SK-N-SH treated with all-trans-retinoic acid at 6 μM for 48 hours (cell line): ENCODE measurements around the gene CBFA2T2.
A peak's percentile ranks its signal among the peaks of the same experiment; 100 is the strongest.

Source experiments
- ATAC-seq: fragments of 200-7000 bp; cut with Tn5 transposase; 3 replicates; pipeline ENCODE4 v1.9.1; 2020; ENCODE audit warnings: mild to moderate bottlenecking, moderate library complexity
- ARNTL ChIP-seq: fragments of 450-650 bp; formaldehyde crosslinking; IDR thresholded peaks from 2 replicates; pipeline ENCODE4 v1.5.0; 2020; ENCODE audit warnings: low read depth, mild to moderate bottlenecking, moderate library complexity, borderline replicate concordance
- BACH2 ChIP-seq: fragments of 250-450 bp; sonication (Bioruptor Pico); IDR thresholded peaks from 2 replicates; pipeline ENCODE4 v1.9.0; 2021; ENCODE audit warnings: mild to moderate bottlenecking, borderline replicate concordance
- CREB5 ChIP-seq: fragments of 250-450 bp; sonication (Bioruptor Pico); IDR thresholded peaks from 2 replicates; pipeline ENCODE4 v1.5.1; 2020; ENCODE audit warnings: low read depth, mild to moderate bottlenecking, moderate library complexity
- CSDC2 ChIP-seq: fragments of 250-450 bp; sonication (Bioruptor Pico); IDR thresholded peaks from 2 replicates; pipeline ENCODE4 v1.5.0; 2020; ENCODE audit warnings: mild to moderate bottlenecking, moderate library complexity
- ESRRG ChIP-seq: fragments of 250-450 bp; sonication (Bioruptor Pico); IDR thresholded peaks from 2 replicates; pipeline ENCODE4 v1.6.1; 2021; ENCODE audit warnings: mild to moderate bottlenecking
- GLIS3 ChIP-seq: fragments of 250-450 bp; sonication (Bioruptor Pico); IDR thresholded peaks from 2 replicates; pipeline ENCODE4 v1.5.0; 2020; ENCODE audit warnings: mild to moderate bottlenecking, moderate library complexity
- ISL1 ChIP-seq: fragments of 250-450 bp; sonication (Bioruptor Pico); IDR thresholded peaks from 2 replicates; pipeline ENCODE4 v2.1.2; 2022; ENCODE audit warnings: mild to moderate bottlenecking, moderate library complexity
- OSR1 ChIP-seq: fragments of 250-450 bp; sonication (Bioruptor Pico); IDR thresholded peaks from 2 replicates; pipeline ENCODE4 v1.8.0; 2022; ENCODE audit warnings: moderate library complexity, mild to moderate bottlenecking, inconsistent platforms
- PATZ1 ChIP-seq: fragments of 250-450 bp; sonication (Bioruptor Pico); IDR thresholded peaks from 2 replicates; pipeline ENCODE4 v1.8.0; 2020; ENCODE audit warnings: mild to moderate bottlenecking, moderate library complexity, borderline replicate concordance
- PPARA ChIP-seq: fragments of 250-450 bp; sonication (Bioruptor Pico); IDR thresholded peaks from 2 replicates; pipeline ENCODE4 v1.5.0; 2020; ENCODE audit warnings: mild to moderate bottlenecking, borderline replicate concordance
- SNAI2 ChIP-seq: fragments of 250-450 bp; sonication (Bioruptor Pico); IDR thresholded peaks from 2 replicates; pipeline ENCODE4 v1.5.0; 2020; ENCODE audit warnings: mild to moderate bottlenecking, moderate library complexity
- TCF4 ChIP-seq: fragments of 250-450 bp; sonication (Bioruptor Pico); IDR thresholded peaks from 2 replicates; pipeline ENCODE4 v1.8.0; 2021; ENCODE audit warnings: mild to moderate bottlenecking, moderate library complexity, borderline replicate concordance
- TOX ChIP-seq: fragments of 250-450 bp; sonication (Bioruptor Pico); IDR thresholded peaks from 2 replicates; pipeline ENCODE4 v1.8.0; 2021; ENCODE audit warnings: mild to moderate bottlenecking, moderate library complexity, borderline replicate concordance
- ZC3H10 ChIP-seq: fragments of 250-450 bp; sonication (Bioruptor Pico); IDR thresholded peaks from 2 replicates; pipeline ENCODE4 v1.5.1; 2021; ENCODE audit warnings: mild to moderate bottlenecking, moderate library complexity
- ZFP30 ChIP-seq: fragments of 450-650 bp; formaldehyde crosslinking; IDR thresholded peaks from 2 replicates; pipeline ENCODE4 v1.5.0; 2022; ENCODE audit warnings: mild to moderate bottlenecking, moderate library complexity
- ZNF70 ChIP-seq: fragments of 450-650 bp; formaldehyde crosslinking; IDR thresholded peaks from 2 replicates; pipeline ENCODE4 v1.5.0; 2020; ENCODE audit warnings: mild to moderate bottlenecking, moderate library complexity
- ZNF8 ChIP-seq: fragments of 450-650 bp; formaldehyde crosslinking; IDR thresholded peaks from 2 replicates; pipeline ENCODE4 v1.5.0; 2020; ENCODE audit warnings: mild to moderate bottlenecking, moderate library complexity
- TF ChIP-seq, protein P1 (sequence below): fragments of 250-450 bp; sonication (Bioruptor Pico); IDR thresholded peaks from 2 replicates; pipeline ENCODE4 v1.8.0; 2021; ENCODE audit warnings: low read depth, mild to moderate bottlenecking, moderate library complexity, borderline replicate concordance
- TF ChIP-seq, protein P2 (sequence below): fragments of 250-450 bp; sonication (Bioruptor Pico); IDR thresholded peaks from 2 replicates; pipeline ENCODE4 v1.5.1; 2021; ENCODE audit warnings: mild to moderate bottlenecking, moderate library complexity

Gene CBFA2T2

GRCh38 chr20:33685328-33686099 is 195.6 kb downstream of the CBFA2T2 start:
- TF ChIP-seq ISL1 (no peak), ZNF8 (CRISPR knock-in tag) (no peak), PATZ1 (no peak), CSDC2 (no peak), ZFP30 (CRISPR knock-in tag) (no peak), SNAI2 (no peak), TOX (CRISPR knock-in tag) (no peak), ZC3H10 (no peak), ARNTL (CRISPR knock-in tag) (no peak), PPARA (no peak), TCF4 (CRISPR knock-in tag) (no peak), ESRRG (CRISPR knock-in tag) (no peak), CREB5 (CRISPR knock-in tag) (no peak)
- TF ChIP-seq, protein P1, sequence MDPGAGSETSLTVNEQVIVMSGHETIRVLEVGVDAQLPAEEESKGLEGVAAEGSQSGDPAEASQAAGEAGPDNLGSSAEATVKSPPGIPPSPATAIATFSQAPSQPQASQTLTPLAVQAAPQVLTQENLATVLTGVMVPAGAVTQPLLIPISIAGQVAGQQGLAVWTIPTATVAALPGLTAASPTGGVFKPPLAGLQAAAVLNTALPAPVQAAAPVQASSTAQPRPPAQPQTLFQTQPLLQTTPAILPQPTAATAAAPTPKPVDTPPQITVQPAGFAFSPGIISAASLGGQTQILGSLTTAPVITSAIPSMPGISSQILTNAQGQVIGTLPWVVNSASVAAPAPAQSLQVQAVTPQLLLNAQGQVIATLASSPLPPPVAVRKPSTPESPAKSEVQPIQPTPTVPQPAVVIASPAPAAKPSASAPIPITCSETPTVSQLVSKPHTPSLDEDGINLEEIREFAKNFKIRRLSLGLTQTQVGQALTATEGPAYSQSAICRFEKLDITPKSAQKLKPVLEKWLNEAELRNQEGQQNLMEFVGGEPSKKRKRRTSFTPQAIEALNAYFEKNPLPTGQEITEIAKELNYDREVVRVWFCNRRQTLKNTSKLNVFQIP (CRISPR knock-in tag), result no peak
- peak; percentile 10 for ATAC-seq

- TF ChIP-seq GLIS3 (CRISPR knock-in tag) (no peak), CSDC2 (no peak), PATZ1 (no peak), PPARA (no peak), ESRRG (CRISPR knock-in tag) (no peak), CREB5 (CRISPR knock-in tag) (no peak), TOX (CRISPR knock-in tag) (no peak), ISL1 (no peak), ZFP30 (CRISPR knock-in tag) (no peak), SNAI2 (no peak), TCF4 (CRISPR knock-in tag) (no peak), ZC3H10 (no peak), BACH2 (no peak), ZNF8 (CRISPR knock-in tag) (no peak), ZNF70 (no peak), OSR1 (no peak)
- TF ChIP-seq, protein P2, sequence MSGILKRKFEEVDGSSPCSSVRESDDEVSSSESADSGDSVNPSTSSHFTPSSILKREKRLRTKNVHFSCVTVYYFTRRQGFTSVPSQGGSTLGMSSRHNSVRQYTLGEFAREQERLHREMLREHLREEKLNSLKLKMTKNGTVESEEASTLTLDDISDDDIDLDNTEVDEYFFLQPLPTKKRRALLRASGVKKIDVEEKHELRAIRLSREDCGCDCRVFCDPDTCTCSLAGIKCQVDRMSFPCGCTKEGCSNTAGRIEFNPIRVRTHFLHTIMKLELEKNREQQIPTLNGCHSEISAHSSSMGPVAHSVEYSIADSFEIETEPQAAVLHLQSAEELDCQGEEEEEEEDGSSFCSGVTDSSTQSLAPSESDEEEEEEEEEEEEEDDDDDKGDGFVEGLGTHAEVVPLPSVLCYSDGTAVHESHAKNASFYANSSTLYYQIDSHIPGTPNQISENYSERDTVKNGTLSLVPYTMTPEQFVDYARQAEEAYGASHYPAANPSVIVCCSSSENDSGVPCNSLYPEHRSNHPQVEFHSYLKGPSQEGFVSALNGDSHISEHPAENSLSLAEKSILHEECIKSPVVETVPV (CRISPR knock-in tag), result no peak
- TF ChIP-seq, protein P1 (CRISPR knock-in tag), result no peak
- peak; percentile 98 for ATAC-seq
Measured at GRCh38 chr20:33686100-33686983, 196.4 kb downstream of the CBFA2T2 start, which contains the start of gene E2F1. E2F1 (minus strand) TSS chr20:33686385; CDS start chr20:33686264, 121 bp downstream.
